NAMALWA (cell line): ENCODE data around the gene SOX6.
"Not testable (repeated sequence)": the region's sequence is repeated elsewhere in the genome, so short reads cannot be mapped to it uniquely, and the experiment has no call there.

Experiments
- DNase-seq: peaks from one replicate; pipeline ENCODE4 v3.0.0-alpha.2; 2015; ENCODE audit warnings: low spot score

Gene SOX6

GRCh38 chr11:15929371-15929901 lies 426.9 kb downstream of the SOX6 start:
- DNase-seq, result no peak

- no peak for DNase-seq
Measured at GRCh38 chr11:15927864-15928217, 428.5 kb downstream of the SOX6 start.

- DNase-seq, result no peak
Measured at GRCh38 chr11:15927196-15927863, 429.0 kb downstream of the SOX6 start.

GRCh38 chr11:15926071-15926470 lies 430.3 kb downstream of the SOX6 start:
- no peak for DNase-seq

GRCh38 chr11:15923183-15923582 lies 433.2 kb downstream of the SOX6 start:
- no peak for DNase-seq

GRCh38 chr11:15922745-15923144 lies 433.6 kb downstream of the SOX6 start:
- DNase-seq, result not testable (repeated sequence)

- no peak for DNase-seq
Measured at GRCh38 chr11:15920856-15921629, 435.3 kb downstream of the SOX6 start.

- DNase-seq, result no peak
Measured at GRCh38 chr11:15918674-15919073, 437.7 kb downstream of the SOX6 start.

GRCh38 chr11:15918212-15918611 lies 438.1 kb downstream of the SOX6 start:
- no peak for DNase-seq
